AG08396 (cell line): Measurements from ENCODE around the gene RNF4.
"Not testable (repeated sequence)": the region's sequence is repeated elsewhere in the genome, so short reads cannot be mapped to it uniquely, and the experiment has no call there.

Source experiments
- DNase-seq: peaks from one replicate; pipeline ENCODE4 v3.0.0; 2012; ENCODE audit warnings: low spot score, mixed read lengths

The RNF4 gene

GRCh38 chr4:2534904-2535375 is 66.0 kb downstream of the RNF4 start:
- DNase-seq = no peak

GRCh38 chr4:2535376-2536192 is 66.7 kb downstream of the RNF4 start:
- DNase-seq = no peak

GRCh38 chr4:2536193-2537010 is 67.5 kb downstream of the RNF4 start, which contains the start of gene FAM193A:
Gene FAM193A (plus strand): TSS chr4:2536647. CDS start chr4:2536916, 269 bp downstream.
- peak; percentile 97 for DNase-seq

GRCh38 chr4:2537011-2537830 is 68.3 kb downstream of the RNF4 start:
- DNase-seq = peak; percentile 56

GRCh38 chr4:2543580-2544191 is 74.8 kb downstream of the RNF4 start:
- DNase-seq = not testable (repeated sequence)

- DNase-seq = no peak
Observed at GRCh38 chr4:2545321-2546013, 76.6 kb downstream of the RNF4 start.

GRCh38 chr4:2546286-2546823 is 77.4 kb downstream of the RNF4 start:
- DNase-seq = no peak

GRCh38 chr4:2546961-2547691 is 78.2 kb downstream of the RNF4 start:
- not testable (repeated sequence) for DNase-seq

GRCh38 chr4:2551118-2551517 is 82.2 kb downstream of the RNF4 start:
- no peak for DNase-seq

- DNase-seq = no peak
Observed at GRCh38 chr4:2552806-2553205, 83.9 kb downstream of the RNF4 start.

GRCh38 chr4:2558301-2558700 is 89.4 kb downstream of the RNF4 start:
- DNase-seq = no peak

- no peak for DNase-seq
Observed at GRCh38 chr4:2560167-2560566, 91.3 kb downstream of the RNF4 start.
